GM19023 (cell line): ENCODE results near the gene NRSN1.
"Not testable (repeated sequence)": the region's sequence is repeated elsewhere in the genome, so short reads cannot be mapped to it uniquely, and the experiment has no call there.

ENCODE experiments used
- ATAC-seq: cut with Tn5 transposase; IDR thresholded peaks from one replicate; pipeline ENCODE4 v1.9.1; 2021; ENCODE audit warnings: mild to moderate bottlenecking, moderate library complexity; ENCODE audit not compliant: unreplicated experiment

The NRSN1 gene

DNA sequence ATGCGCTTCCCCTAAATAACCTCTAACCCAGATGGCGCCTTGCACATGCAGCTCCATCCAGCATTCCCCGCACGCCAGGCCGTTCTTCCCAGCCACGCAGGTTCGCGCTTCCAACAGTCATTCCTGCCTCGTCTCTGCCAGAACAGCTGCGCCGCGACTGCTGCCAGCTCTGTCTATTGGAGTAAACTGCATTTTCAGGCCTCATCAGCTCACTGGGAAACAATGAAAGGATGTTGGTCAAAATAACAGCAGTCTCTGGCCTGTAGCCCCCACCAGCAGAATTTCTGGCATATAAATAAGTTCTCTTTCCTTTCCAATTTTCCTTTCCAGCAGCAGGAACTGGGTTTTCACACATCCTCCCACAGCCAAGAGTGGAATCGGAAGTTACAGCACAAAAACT lies 14.6 kb downstream of the NRSN1 start:
- no peak for ATAC-seq

DNA sequence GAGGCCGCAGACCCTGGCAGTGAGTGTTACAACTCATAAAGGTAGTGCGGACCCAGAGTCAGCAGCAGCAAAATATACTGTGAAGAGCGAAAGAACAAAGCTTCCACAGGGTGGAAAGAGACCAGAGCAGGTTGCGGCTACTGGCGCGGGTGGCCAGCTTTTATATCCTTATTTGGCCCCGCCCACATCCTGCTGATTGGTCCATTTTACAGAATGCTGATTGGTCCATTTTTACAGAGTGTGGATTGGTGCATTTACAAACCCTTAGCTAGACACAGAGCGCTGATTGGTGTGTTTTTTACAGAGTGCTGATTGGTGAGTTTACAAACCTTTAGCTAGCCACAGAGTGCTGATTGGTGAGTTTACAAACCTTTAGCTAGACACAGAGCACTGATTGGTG lies 16.7 kb downstream of the NRSN1 start:
- not testable (repeated sequence) for ATAC-seq

DNA sequence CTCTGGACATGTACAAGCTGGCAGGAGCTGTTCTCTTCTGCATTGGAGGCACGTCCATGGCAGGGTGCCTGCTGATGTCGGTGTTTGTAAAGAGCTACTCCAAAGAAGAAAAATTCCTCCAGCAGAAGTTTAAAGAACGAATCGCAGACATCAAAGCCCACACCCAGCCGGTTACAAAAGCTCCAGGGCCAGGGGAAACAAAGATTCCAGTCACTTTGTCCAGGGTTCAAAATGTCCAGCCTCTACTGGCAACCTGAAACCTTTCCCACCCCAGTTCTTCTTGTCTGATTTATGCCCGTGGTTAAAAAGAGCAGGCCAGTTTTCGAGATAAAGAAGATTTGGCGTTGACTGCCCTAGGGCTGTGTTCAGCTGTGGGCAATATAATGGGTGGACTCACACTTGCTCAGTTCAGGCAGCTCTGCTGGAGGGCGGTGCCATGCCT lies 19.7 kb downstream of the NRSN1 start:
- ATAC-seq, result no peak

DNA sequence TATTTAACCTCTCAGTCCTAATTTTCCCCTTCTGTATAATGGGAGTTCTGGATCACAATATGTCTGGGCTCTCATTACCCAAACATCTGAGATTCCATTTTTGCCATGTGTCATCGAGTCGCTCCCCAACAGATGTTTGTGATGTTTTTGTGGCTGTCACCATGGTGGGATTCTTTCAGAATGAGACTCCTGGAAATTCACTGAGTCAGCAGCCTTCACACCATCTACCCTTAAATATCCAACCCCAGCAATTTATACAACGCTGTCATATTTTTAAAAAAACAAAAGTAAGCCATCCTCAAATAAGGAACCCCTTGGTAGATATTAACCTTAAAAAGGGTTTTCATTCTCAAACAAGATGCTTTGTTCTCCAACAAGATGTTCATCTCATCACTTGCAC lies 20.9 kb downstream of the NRSN1 start:
- no peak for ATAC-seq

DNA sequence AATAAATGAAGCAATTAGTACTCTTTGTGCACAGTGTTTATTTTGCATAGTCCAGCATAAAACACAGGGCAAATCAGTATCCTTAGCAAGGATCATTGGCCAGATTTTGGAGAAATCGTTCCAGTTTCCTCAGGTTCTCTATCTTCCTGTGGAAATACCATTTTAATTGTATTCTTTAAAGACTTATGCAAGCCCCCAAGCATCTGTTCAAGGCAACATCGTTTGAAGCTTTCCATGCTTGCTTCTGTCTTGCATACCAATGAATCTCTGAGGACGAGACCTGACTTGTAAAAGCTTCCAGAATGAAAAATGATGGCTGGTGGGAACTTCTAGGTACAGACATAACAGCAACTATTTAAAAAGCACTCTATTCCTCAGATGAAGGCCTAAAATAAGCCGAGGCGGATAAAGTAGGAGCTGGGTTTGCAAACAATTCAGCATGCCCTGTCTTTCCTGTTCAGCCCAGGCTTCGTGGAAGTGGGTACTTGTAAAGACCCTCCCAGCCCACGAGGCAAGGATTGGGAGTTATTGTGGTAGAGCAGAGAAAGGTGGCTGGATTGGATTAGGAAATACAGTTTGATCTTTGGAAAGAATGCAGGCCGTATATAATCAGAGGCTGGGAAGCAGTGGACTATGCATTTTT lies 21.6 kb downstream of the NRSN1 start:
- no peak for ATAC-seq

DNA sequence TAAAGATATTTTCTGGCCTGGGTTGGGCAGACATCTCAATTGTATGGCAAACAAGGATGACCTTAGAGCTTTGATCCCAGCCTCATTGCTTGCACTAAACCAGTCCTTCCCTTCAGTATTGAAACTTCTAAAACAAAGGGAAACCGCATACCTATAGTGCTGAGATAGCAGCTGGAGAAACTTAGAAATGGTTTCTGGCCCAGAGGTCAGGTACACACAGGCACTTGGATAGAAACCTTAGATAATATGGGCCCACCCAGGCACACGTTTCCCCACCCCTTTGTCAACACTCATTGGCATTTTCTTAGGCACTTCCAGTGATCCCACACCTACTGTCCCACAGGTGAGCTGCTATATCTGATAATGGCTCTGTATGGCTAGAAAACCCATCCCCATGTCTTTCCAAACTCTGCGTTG lies 22.1 kb downstream of the NRSN1 start:
- ATAC-seq, result no peak

DNA sequence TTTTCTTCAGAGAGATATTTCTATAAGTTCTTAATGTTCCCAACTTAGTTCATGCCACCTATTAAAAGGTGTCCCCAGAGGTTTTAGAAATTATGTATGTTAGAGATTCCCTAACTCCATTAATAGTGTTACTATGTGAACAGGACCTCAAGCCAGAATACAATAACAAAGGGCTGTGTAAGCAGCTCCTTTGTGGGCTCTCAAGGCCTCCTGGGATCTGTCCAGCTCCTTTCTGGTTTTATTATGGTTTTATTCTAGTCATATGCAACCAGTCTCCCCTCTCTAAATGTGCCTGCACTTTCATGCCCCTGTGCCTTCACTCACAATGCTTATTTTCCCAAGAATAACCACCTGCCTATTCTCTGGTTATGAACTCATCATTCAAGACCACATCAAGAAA lies 22.7 kb downstream of the NRSN1 start:
- ATAC-seq, result no peak

DNA sequence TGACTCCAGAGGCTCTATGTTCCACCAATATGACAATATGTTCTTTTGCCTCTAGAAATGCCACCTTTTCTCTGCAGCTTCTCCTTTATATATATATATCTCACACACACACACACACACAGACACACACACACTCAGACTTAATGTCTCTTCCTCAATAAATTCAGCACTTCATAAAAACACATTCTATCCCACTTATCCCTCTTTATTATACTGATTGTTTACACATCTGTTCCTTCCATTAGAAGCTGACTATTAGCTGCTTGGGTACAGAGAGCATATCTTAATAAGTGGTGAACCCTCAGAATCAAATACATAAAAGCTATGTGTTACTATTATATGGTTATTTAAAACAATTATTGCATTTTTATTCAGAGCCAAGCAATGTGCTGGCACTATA lies 23.3 kb downstream of the NRSN1 start:
- ATAC-seq, result no peak

DNA sequence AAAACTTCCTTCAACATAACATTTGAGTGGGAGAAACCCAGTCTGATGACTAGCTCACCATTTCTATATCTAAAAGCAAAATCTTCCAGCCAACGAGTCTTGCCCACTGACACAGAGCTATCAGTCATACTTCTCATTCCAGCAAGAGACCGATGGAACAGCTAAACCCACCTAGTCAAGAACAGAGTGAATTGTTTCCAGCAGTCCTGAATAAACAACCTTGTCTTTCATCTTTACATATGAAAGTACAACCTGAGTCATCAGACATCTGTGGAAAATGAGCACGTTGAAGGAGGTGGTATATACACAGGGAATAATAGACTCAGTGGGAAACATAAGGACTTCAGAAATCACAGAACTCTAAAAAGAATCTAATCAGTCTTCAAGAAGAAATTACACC lies 23.8 kb downstream of the NRSN1 start:
- ATAC-seq, result no peak

DNA sequence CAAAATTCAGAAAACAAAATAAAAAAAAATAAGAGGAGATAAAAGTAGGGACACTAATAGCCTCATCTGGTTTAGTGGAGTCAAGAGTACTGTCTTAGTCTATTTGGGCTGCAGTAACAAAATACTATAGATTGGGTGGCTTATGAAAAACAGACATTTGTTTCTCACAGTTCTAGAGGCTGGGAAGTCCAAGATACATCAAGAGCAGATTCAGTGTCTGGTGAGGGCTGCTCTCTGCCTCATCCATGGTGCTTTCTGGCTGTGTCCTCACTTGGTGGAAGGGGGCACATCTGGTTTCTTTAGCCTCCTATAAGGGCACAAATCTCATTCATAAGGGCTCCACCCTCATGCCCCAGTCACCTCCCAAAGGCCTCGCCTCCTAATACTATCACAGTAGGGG lies 26.0 kb downstream of the NRSN1 start:
- no peak for ATAC-seq

DNA sequence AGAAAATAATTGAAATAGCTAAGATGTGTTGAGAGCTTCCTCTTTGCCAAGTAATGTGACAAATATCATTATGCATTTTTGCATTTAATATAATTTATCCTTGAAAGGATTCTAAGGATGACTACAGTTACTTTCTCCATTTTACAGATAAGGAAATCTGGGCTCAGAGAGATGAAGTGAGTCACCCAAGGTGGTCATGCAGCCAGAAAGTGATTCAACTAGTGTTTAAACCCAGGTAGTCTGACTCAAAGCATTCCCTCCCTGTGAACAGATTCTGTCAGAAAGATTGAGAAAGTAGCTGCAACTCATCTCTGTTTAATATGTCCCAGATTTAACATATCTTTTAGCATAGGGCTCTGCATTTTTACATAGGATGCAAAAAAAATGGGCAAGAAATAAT lies 28.1 kb downstream of the NRSN1 start:
- ATAC-seq, result no peak

DNA sequence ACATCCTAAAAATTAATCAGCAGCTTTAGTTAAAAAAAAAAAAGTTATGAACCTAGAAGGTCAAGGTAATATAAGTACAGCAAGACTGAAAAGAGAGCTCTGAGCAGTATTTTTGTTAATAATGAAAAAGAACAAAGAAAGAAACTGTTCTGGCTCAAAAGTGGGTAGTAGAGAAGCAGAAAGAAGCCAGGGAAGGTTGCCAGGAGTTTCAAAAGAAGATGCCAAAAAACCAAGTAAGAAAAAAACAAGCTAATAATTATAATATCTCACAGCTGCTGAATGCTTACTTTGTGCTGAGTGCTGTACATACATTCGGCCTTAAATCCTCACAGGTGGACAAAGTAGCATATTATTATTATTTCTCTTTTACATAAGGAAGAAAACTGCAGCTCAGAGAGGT lies 31.9 kb downstream of the NRSN1 start:
- no peak for ATAC-seq

DNA sequence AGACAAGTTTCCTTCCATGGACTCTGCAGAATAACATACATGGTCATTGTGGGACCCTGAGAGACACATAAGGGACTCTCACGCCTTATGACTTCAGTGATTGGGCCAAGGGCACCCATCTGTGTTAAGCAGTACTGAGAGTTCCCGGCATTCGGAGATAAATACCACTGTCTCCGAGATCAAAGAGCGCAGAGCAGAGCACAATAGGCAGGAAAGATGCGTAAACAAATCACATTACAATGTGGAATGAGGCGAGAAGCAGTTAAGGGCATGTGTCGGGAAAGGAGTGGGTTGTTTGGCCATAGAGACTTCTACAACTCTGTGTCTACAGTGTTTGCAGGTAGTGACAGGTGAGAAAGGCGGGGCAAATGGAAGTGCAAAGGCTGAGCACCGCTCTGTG lies 57.6 kb downstream of the NRSN1 start:
- no peak for ATAC-seq

DNA sequence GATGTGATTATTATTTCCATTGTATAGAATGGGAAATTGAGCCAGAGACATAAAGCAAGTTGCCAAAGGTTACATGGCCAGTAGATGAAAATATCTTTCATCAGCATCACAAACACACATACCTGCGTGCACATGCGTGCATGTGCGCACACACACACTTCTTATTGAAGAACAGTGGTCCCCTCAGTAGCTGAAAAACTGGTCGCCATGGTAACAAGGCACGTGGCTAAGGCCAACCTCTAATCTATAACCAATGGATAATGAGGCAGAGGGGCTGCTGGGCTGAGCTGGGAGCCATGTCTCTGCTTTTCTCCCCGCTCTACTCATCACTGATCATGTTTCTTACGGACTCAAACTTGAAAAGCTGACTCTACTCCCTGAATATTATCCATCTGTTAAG lies 60.3 kb downstream of the NRSN1 start:
- ATAC-seq, result no peak

DNA sequence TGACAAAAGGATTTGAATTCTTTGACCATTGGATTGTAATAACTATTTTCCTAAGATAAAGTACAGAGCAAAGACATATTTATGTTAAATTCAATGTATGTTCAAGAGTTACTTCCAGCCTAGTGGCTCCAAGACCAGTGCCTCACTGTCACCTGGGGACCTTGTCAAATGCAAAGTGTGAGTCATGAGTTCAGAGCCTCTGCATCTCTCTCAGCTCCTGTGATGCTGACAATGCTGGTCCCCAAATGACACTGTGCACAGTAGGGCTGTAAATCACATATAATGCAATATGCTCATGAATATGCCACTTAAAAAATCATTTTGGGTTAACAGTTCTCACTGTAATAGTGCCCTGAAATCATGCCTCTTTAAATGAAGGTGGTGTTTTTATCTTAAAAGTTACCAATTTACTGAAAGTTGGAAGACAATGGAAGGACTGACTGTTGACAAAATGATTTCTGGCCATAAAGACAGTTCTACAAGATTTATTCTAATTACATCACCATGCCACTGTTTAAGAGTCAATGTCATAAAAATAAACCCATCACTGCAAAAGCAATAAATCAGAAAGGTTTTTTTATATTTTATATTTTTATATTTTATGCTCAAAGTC lies 62.1 kb downstream of the NRSN1 start:
- ATAC-seq, result no peak

DNA sequence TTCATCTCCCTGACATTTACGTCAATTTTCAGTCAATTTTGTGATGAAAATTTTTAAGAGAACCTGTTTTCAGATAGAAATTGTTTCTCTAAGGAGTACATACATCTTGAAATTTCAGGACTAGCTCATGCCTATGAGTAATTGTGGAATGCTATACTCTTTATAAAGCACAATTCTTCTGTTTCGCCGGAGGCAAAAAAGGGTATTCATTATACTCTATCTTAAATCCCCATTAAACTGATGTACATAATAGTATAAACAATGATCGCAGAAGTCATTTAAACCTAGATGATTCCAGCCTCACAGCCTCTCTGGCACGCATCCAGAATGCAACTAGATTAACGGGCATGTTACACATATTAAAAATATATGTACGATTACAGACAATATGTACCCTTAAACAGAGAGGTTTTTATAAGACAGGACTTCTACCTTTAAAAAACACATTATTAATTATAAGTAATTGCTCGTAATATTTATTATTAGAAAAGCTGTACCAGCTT lies 62.6 kb downstream of the NRSN1 start:
- ATAC-seq, result no peak

DNA sequence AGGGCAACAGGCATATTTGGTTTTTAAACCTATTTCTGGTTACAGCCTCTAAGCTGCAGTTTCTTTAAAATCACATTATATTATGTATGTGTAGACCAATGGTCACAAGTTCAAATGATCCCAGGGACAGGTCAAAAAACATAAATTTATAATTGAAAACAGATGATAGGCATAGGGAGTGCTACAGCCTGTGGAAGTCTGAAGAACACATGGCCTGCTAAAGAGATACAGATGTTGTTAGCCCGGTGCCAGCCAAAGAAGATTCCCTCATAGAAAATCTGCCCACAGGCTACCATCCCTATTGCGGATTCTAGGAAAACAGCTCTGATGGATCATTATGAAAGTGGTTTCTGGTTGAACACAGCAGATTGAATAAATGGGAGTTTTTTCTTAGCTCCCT lies 65.3 kb downstream of the NRSN1 start:
- no peak for ATAC-seq

DNA sequence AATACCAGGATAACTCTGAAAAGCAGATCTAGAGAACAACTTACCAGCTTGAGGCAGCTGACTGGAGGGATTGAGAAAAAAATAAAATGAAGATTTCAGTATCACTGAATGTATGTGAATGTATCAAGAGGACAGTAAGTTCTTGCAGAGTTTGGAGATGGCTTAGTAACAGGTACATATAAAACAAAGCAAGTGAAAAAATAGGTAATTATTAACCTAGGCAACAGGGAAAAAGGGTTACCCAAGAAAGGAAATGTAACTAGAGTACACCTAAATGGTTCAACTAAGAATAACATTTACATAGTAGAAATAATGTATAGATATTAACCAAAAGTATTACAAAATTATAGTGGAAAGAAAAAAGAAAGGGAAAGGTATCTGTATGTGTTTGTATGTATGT lies 67.3 kb downstream of the NRSN1 start:
- ATAC-seq, result no peak

DNA sequence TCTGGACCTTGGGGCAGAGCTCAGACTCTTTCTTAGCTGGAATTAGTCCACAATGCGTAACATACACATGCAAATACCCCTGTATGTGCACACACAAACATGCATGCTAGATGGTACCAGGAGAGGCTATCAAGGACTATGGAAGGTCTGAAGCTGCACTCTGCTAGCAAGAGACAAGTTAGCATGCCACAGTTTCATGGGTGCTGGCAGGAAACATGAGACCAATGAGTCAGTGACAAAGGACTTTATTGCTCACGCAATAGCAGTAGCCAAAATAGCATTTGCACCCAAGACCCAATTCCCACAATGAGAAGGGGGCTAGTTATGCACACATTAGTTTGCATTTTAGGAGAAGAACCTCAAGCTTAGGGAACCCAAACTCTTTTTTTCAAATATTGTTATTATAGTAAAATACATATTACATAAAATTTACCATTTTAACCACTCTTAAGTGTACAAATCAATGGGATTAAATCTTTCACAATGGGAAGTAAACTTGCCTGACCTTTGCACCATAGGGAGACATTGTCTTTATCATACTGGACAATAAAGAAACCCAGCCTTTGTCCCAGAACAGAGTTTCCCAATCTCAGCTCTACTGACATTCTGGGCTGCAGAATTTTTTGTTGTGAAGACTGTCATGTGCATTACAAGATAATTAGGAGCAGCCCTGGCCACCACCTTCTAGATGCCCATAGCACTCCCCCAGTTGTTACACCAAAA lies 69.1 kb downstream of the NRSN1 start:
- no peak for ATAC-seq

DNA sequence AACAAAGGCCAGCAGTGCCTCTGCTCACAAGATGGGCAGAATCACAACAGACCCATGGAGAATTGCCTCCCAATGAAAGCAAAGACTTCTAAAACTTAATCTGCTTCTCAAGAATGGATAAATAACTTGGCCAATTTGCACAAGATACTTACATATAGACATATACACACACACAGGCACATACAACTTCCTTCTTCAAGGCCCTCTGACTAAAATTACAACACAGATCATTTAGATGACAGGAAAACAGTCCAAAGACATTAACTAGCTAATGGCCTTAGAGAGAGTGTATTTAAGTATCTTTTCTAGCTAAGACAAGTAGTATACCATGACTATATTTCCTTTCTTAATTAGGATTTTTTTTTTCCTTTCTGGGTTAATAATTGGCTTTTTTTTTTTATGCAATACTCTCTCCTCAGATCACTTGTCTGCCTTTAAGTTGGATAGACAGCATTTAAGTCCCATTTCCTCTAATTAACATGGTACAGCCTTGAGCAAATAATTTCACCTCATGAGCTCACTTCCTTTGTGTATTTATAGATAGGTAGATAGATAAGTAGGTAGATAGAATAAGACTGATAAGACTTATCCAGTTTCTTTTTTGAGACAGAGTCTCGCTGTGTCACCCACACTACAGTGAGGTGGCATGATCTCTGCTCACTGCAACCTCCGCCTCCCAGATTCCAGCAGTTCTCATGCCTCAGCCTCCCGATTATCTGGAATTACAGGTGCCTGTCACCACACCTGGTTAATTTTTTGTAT lies 70.0 kb downstream of the NRSN1 start:
- ATAC-seq, result no peak
